Skeletal muscle tissue (tissue), 4 donors: ENCODE measurements around the gene CRISPLD2. TPM values are rescaled to one million over a fixed set of nuclear protein-coding genes. Genes with fewer than 3 reads are reported as not detected.

ENCODE experiments used
- H3K27ac ChIP-seq: one replicate; pipeline ENCODE4 v1.7.0; 2013; ENCODE audit warnings: mild to moderate bottlenecking, low read depth, low read length, inconsistent platforms
- H3K27me3 ChIP-seq, 3 donors: one replicate each; pipeline ENCODE4 v1.7.0; 2013; ENCODE audit warnings: low read length in 3 of 3; ENCODE audit not compliant: control insufficient read depth in 3 of 3, insufficient read depth in 3 of 3
- H3K36me3 ChIP-seq, 3 donors: one replicate each; pipeline ENCODE4 v1.7.0; 2013; ENCODE audit warnings: low read length in 3 of 3; ENCODE audit not compliant: control insufficient read depth in 3 of 3, insufficient read depth in 3 of 3
- H3K4me1 ChIP-seq, 3 donors: one replicate each; pipeline ENCODE4 v1.7.0; 2013; ENCODE audit warnings: low read length in 3 of 3, mild to moderate bottlenecking in 3 of 3; ENCODE audit not compliant: control insufficient read depth in 3 of 3, insufficient read depth in 3 of 3
- H3K4me3 ChIP-seq, 3 donors: one replicate each; pipeline ENCODE4 v1.7.0; 2013; ENCODE audit warnings: low read length in 3 of 3
- H3K9ac ChIP-seq, 3 donors: one replicate each; pipeline ENCODE4 v1.7.0; 2013; ENCODE audit warnings: low read length in 3 of 3, mild to moderate bottlenecking in 3 of 3, moderate library complexity in 2 of 3, low read depth in 1 of 3
- H3K9me3 ChIP-seq, 3 donors: one replicate each; pipeline ENCODE4 v1.7.0; 2013; ENCODE audit warnings: low read length in 3 of 3; ENCODE audit not compliant: control insufficient read depth in 3 of 3
- total RNA-seq: library from RNA; depleted of rRNA; stranded (reverse); fragments of >200 nt; gene quantifications from one replicate; pipeline ENCODE4 v1.2.3, GENCODE V29; 2014
- donor health status: Osteomylitis.

CRISPLD2 gene
- total RNA-seq, 1 donor from 2014 or later, result 7.3 TPM

DNA sequence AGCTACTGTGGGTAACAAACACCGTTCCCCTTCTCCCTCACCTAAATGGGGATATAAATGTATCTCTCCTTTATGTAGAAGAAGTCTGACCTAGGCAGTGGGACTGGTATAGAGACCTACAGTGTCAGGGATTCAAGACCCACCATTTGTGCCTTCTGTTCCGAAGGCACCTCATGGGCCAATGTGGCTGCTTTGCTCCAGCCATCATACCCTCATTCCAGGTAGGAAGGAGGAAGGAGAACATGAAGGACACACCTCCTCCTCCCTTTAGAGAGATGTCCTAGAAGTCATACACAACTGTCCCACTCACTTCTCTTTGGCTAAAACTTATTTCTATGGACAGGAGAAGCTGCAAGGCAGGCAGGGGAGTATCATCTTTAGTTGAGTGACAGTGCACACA, 8.3 kb upstream of the CRISPLD2 start:
- H3K36me3 ChIP-seq, result no peaks in the 10 kb centered on the region
- no peak overlapping the region for H3K27ac ChIP-seq
- no peak overlapping the region for H3K4me3 ChIP-seq
- H3K27me3 ChIP-seq, result peaks cover 3 to 21% (median 6%) of the 10 kb centered on the region in 3 donors
- H3K4me1 ChIP-seq, result peaks cover 3 to 10% (median 9%) of the 10 kb centered on the region in 3 donors
- H3K9me3 ChIP-seq, result no peaks in the 10 kb centered on the region
- no peak overlapping the region for H3K9ac ChIP-seq

DNA sequence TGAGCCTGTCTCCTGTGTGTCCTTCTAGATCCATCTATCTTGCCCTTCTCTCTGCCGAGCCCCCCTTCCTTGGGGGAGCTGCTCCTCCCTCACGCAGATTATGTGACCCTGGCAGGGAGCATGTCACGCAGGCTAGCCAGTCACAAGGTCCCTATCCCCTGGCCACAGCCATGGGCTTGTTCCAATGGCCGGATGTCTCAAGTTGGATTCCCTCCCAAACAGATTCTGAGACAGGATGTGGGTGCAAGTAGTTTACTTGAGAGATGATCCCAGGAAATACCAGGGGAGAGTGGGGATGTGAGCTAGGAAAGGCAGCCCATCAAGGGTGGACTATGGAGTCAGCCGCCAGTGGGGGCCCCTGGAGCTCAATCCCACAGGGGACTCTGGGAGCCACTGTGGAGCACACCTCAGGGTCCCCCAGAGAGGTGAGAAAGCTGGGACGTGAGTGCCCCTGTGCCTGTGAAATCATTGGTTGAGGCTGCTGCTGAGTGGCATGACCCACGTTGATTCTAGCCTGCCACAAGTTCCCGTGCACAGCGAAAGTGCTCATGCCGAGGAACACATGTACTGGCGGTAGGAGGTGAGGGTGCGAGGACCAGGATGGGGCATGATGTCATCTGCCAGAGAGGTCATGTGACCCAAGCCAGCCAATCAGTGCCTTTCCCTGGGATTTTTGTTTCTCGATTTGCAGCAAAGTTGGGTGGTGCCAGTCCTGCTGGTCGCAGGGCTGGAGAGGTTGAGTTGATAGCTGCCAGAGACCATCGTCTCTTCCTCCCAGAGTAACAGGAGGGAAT, 6.4 kb upstream of the CRISPLD2 start:
- Histone ChIP-seq H3K9me3 (no peaks in the 10 kb centered on the region), H3K27ac (no peak overlapping the region), H3K4me3 (no peak overlapping the region), H3K36me3 (no peaks in the 10 kb centered on the region), H3K27me3 (peaks cover 6 to 26% (median 8%) of the 10 kb centered on the region in 3 donors), H3K4me1 (peaks cover 0 to 9% (median 6%) of the 10 kb centered on the region in 3 donors), H3K9ac (no peak overlapping the region)

DNA sequence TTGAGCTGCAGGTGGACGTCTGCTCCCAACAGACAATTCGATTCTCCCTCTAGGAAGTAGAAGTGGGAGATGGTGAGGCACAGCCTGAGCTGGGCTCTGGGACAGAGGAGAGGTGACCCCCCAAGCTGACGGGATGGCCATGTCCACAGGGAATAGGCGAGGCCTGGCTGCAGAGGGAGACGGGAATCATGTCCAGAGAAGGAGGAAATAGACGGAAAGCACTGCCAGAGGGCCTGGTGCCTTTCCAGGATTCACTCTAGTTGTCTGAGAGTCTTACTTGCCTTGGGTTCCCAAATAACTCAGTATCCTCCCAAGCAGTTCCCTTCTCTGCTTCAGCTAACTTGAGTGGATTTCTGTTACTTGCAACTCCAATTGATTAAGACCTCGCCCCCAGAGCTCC, 4.3 kb upstream of the CRISPLD2 start:
- peaks cover 8 to 12% (median 11%) of the 10 kb centered on the region in 3 donors for H3K4me1 ChIP-seq
- H3K27me3 ChIP-seq, result peaks cover 8 to 30% (median 14%) of the 10 kb centered on the region in 3 donors
- H3K27ac ChIP-seq, result peak overlapping the region; percentile 51
- H3K9ac ChIP-seq, result no peak overlapping the region
- no peak overlapping the region for H3K4me3 ChIP-seq
- H3K9me3 ChIP-seq, result no peaks in the 10 kb centered on the region
- H3K36me3 ChIP-seq, result no peaks in the 10 kb centered on the region

DNA sequence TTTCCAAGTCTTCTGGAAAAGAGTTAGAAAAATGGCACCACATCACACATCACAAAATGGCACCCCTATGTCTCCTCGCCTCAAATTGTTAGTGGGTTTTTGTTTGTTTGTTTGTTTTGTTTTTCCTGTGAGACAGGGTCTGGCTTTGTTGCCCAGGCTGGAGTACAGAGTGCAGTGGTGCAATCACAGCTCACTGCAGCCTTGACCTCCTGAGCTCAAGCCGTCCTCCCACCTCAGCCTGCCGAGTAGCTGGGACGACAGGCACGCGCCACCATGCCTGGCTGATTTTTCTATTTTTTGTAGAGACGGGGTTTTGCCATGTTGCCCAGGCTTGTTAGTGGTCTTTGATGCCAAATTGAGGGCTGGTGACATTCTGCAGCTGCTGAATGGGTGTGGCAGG, 3.8 kb upstream of the CRISPLD2 start:
- H3K27ac ChIP-seq, result peak overlapping the region; percentile 47
- no peaks in the 10 kb centered on the region for H3K9me3 ChIP-seq
- no peaks in the 10 kb centered on the region for H3K36me3 ChIP-seq
- no peak overlapping the region for H3K4me3 ChIP-seq
- peaks cover 13 to 18% (median 15%) of the 10 kb centered on the region in 3 donors for H3K4me1 ChIP-seq
- peaks cover 11 to 35% (median 20%) of the 10 kb centered on the region in 3 donors for H3K27me3 ChIP-seq
- H3K9ac ChIP-seq, result no peak overlapping the region

DNA sequence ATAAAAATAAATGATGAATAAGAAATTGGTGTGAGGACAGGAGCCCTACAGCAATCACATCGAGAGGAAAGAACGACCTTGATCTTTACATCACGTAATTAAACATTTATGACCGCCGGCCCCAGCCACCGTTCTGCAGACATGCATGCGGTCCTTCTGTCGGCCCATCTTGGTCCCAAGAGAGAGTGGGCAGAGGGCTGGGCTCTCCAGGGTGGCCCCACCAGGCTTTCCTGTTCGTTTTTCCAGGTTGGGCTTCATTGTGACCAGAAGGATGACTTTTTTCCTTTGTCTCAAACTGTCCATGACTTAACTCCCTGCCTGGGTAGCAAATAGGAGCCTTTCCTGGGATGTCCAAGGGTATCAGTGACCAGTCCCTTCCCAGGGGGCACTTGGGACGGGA, 3.3 kb upstream of the CRISPLD2 start:
- Histone ChIP-seq H3K9me3 (no peaks in the 10 kb centered on the region), H3K27me3 (peaks cover 15 to 39% (median 25%) of the 10 kb centered on the region in 3 donors), H3K4me3 (no peak overlapping the region), H3K36me3 (no peaks in the 10 kb centered on the region), H3K27ac (peak overlapping the region; percentile 47), H3K9ac (no peak overlapping the region), H3K4me1 (peaks cover 18 to 21% (median 19%) of the 10 kb centered on the region in 3 donors)

DNA sequence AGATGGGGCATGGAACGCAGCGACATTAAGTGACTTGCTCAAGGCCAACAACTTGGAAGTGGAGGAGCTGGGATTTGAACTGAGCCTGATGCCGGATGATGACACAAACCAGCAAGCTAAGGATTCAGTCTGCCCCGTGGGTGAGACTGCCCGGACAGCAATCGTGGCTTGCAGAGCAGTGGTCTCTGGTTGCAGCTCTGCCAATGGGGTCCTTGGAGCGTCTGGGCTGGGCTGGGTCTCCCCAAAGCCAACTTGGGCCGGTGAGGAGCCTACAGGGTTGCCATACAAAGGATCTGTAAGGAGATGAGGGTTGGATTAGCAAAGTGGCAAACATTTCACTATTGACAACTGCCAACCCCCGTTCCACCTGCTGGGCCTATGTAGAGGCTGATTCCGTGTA, 2.6 kb upstream of the CRISPLD2 start:
- peaks cover 21 to 27% (median 23%) of the 10 kb centered on the region in 3 donors for H3K4me1 ChIP-seq
- H3K27me3 ChIP-seq, result peaks cover 20 to 45% (median 32%) of the 10 kb centered on the region in 3 donors
- no peak overlapping the region for H3K4me3 ChIP-seq

DNA sequence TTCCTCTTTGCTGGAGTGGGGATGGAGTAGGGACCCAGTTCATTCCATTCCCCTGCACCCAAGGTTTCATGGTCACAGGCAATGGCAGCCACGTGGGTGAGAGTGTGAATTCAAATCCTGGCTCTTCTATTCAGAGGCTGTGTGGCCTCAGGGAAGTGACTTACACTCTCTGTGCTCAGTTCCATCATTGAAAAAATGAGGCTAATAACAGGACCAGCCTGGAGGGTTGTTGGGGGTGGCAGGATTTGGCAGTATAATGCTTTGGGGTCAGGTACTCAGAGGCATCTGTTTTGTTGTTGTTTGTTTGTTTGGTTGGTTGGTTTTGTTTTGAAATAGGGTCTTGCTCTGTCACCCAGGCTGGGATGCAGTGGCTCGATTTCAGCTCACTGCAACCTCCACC, 2.2 kb upstream of the CRISPLD2 start:
- no peak overlapping the region for H3K9ac ChIP-seq
- peaks cover 21 to 27% (median 23%) of the 10 kb centered on the region in 3 donors for H3K4me1 ChIP-seq
- no peak overlapping the region for H3K4me3 ChIP-seq
- H3K27ac ChIP-seq, result no peak overlapping the region
- H3K27me3 ChIP-seq, result peaks cover 21 to 47% (median 36%) of the 10 kb centered on the region in 3 donors
- H3K9me3 ChIP-seq, result no peaks in the 10 kb centered on the region
- no peaks in the 10 kb centered on the region for H3K36me3 ChIP-seq

More for the DNA sequence above, 2.6 kb upstream of the CRISPLD2 start:
- Histone ChIP-seq H3K9me3 (no peaks in the 10 kb centered on the region), H3K27ac (no peak overlapping the region), H3K9ac (no peak overlapping the region), H3K36me3 (no peaks in the 10 kb centered on the region)

DNA sequence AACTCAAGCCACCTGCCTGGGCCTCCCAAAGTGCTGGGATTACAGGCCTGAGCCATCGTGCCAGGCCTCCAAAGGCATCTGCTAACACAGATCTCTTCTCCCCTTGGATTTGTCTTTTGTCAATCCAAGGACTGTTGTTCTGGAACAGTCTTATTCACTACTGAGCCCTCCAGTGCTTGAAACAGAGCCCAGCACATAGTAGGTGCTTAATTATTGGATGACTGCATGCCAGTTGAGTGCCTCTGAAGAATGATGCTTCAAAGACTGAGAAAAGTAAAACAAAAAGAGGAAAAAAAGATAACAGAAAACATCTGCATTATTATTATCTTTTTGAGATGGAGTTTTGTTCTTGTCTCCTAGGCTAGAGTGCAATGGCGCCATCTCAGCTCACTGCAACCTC, 1.7 kb upstream of the CRISPLD2 start:
- H3K36me3 ChIP-seq, result no peaks in the 10 kb centered on the region
- peaks cover 26 to 51% (median 38%) of the 10 kb centered on the region in 3 donors for H3K27me3 ChIP-seq
- no peak overlapping the region for H3K27ac ChIP-seq
- H3K9ac ChIP-seq, result no peak overlapping the region
- no peaks in the 10 kb centered on the region for H3K9me3 ChIP-seq
- no peak overlapping the region for H3K4me3 ChIP-seq
- peaks cover 21 to 27% (median 23%) of the 10 kb centered on the region in 3 donors for H3K4me1 ChIP-seq

DNA sequence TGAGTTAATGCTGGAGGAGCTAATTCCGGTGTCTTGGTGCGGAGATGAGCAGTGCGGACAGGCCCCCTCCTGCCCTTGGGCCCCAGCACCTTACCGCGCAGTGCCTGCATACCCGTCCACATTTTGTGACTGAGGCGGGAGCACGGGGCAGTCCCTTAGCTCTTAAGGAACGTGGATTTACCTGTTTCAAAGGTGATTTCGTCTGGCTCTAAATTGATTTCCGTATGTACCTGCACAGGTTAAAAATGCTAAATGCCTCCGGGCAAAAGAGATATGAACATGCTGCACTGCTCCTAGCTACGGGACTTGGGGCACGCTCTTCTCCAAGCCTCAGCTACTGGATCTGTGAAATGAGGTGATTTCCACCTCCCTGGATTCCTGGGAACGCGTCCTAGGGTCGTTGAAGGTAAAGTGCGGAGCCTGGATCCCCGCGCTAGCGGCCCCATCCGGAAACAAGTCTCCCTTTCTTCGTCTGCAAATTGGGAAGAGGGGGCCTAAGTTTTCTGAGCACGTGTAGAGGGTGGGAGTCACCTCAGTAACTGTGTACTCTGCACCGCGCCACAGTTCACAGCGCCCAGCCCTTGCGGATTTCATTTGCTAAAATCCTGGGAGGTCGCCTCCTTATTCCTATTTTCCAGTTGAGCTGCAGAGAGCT, 669 bp upstream of the CRISPLD2 start:
- no peak overlapping the region for H3K9ac ChIP-seq
- H3K4me3 ChIP-seq, result peak overlapping the region in 1 of 3 donors; percentile 14
- no peaks in the 10 kb centered on the region for H3K9me3 ChIP-seq
- H3K4me1 ChIP-seq, result peaks cover 25 to 31% (median 26%) of the 10 kb centered on the region in 3 donors
- no peaks in the 10 kb centered on the region for H3K36me3 ChIP-seq
- no peak overlapping the region for H3K27ac ChIP-seq
- peaks cover 24 to 49% (median 44%) of the 10 kb centered on the region in 3 donors for H3K27me3 ChIP-seq

DNA sequence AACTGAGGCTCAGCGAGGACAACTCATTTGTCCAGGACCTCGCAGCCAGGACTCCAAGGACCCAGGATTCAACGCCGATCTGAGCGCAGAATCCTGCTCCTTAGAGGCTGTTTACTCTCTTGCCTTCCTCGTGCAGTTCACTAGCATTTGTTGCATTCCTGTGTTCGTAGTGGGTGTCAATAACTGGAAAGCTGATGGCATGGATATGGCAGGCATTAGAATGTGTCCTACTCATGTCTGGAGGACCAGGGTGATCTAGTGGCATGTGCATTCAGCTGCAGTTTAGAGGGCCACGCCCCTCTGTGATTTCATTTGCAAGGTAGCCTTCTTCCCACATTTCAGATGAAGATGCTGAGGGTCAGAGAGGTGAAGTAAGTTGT, 510 bp downstream of the CRISPLD2 start:
- Histone ChIP-seq H3K27ac (peak overlapping the region; percentile 80), H3K36me3 (no peaks in the 10 kb centered on the region), H3K4me3 (peak overlapping the region; percentile 78 to 93 (median 87)), H3K4me1 (peaks cover 26 to 33% (median 30%) of the 10 kb centered on the region in 3 donors), H3K27me3 (peaks cover 24 to 48% (median 42%) of the 10 kb centered on the region in 3 donors), H3K9ac (peak overlapping the region; percentile 52 to 82 (median 75)), H3K9me3 (no peaks in the 10 kb centered on the region)
